H1 (cell line): ENCODE results near the gene MICALL2. TPM values are rescaled to one million over a fixed set of nuclear protein-coding genes. Genes with fewer than 3 reads are reported as not detected.

Experiments used
- CTCF ChIA-PET: fragments of 300-600 bp; sonication (Branson Sonifier 250); formaldehyde crosslinking; loops from one replicate; lab custom pipeline; 2021; ENCODE audit not compliant: partially characterized antibody; lab: Charles Lee
- POLR2A ChIA-PET: fragments of 300-600 bp; sonication (Branson Sonifier 250); formaldehyde crosslinking; loops from one replicate; lab custom pipeline; 2021; ENCODE audit warnings: inconsistent platforms; ENCODE audit not compliant: partially characterized antibody; lab: Charles Lee
- DNase-seq, 2 experiments: peaks; one replicate each; pipeline versions ENCODE4 v3.0.0 to v3.0.0-alpha.2; 2010 to 2022; ENCODE audit warnings: low spot score in 2 of 2, low read depth in 1 of 2, mixed read lengths in 1 of 2
- FAIRE-seq: peaks from 2 replicates; lab custom pipeline; 2011; peaks lifted over from hg19 to GRCh38; lab: Jason Lieb, UNC
- H2AFZ ChIP-seq: 2 replicates; pipeline ENCODE4 v1.8.1; 2012; ENCODE audit warnings: low read length, inconsistent platforms
- H2AK5ac ChIP-seq: 2 replicates; pipeline ENCODE4 v1.6.1; 2013; ENCODE audit warnings: low read depth, low read length
- H2BK120ac ChIP-seq: replicated peaks from 2 replicates; pipeline ENCODE3; 2013; ENCODE audit warnings: low read depth, low read length, inconsistent platforms
- H2BK12ac ChIP-seq: 2 replicates; pipeline ENCODE4 v1.6.1; 2013; ENCODE audit warnings: low read depth, low read length
- H2BK15ac ChIP-seq: 2 replicates; pipeline ENCODE4 v1.6.1; 2013; ENCODE audit warnings: low read length
- H2BK20ac ChIP-seq: 2 replicates; pipeline ENCODE4 v1.6.1; 2013; ENCODE audit warnings: low read length
- H2BK5ac ChIP-seq: 2 replicates; pipeline ENCODE4 v1.6.1; 2013; ENCODE audit warnings: low read depth, low read length
- H3K14ac ChIP-seq: 2 replicates; pipeline ENCODE4 v1.6.1; 2013; ENCODE audit warnings: inconsistent platforms; ENCODE audit not compliant: insufficient read length
- H3K18ac ChIP-seq: 2 replicates; pipeline ENCODE4 v1.6.1; 2013; ENCODE audit warnings: low read length; ENCODE audit errors: extremely low read depth
- H3K23ac ChIP-seq: 2 replicates; pipeline ENCODE4 v1.6.1; 2013; ENCODE audit warnings: inconsistent platforms; ENCODE audit not compliant: insufficient read length
- H3K23me2 ChIP-seq: 2 replicates; pipeline ENCODE4 v1.6.1; 2013; ENCODE audit warnings: low read depth, low read length
- H3K27ac ChIP-seq: 2 replicates; pipeline ENCODE4 v1.6.1; 2011; ENCODE audit warnings: low read depth, low read length, inconsistent platforms
- H3K27me3 ChIP-seq, 4 experiments: replicated peaks in 1 of 4; 1 replicate in 1 of 4; 2 replicates in 3 of 4; pipeline versions ENCODE4 v1.6.1 to v1.8.1; 2011 to 2013; ENCODE audit warnings: low read length in 3 of 4, mild to moderate bottlenecking in 3 of 4, inconsistent platforms in 2 of 4, mixed read lengths in 2 of 4, moderate library complexity in 1 of 4; ENCODE audit not compliant: control insufficient read depth in 3 of 4, insufficient read depth in 3 of 4; ENCODE audit errors: extremely low read depth in 1 of 4
- H3K36me3 ChIP-seq, 4 experiments: 2 replicates each; pipeline versions ENCODE4 v1.6.1 to v1.8.1; 2011 to 2013; ENCODE audit warnings: mild to moderate bottlenecking in 4 of 4, low read length in 3 of 4, moderate library complexity in 2 of 4, control low read depth in 1 of 4, inconsistent platforms in 1 of 4; ENCODE audit not compliant: insufficient read depth in 4 of 4, control insufficient read depth in 2 of 4
- H3K4ac ChIP-seq: replicated peaks from 2 replicates; pipeline ENCODE3; 2013; ENCODE audit warnings: low read length, low read depth, mixed read lengths, inconsistent platforms; ENCODE audit not compliant: insufficient read length
- H3K4me1 ChIP-seq, 4 experiments: replicated peaks in 1 of 4; 1 replicate in 1 of 4; 2 replicates in 3 of 4; pipeline versions ENCODE4 v1.6.1 to v1.8.1; 2011 to 2013; ENCODE audit warnings: low read length in 3 of 4, inconsistent platforms in 2 of 4, mixed read lengths in 1 of 4; ENCODE audit not compliant: insufficient read depth in 4 of 4, control insufficient read depth in 3 of 4
- H3K4me2 ChIP-seq, 2 experiments: 2 replicates each; pipeline versions ENCODE4 v1.6.1 to v1.8.1; 2011 to 2013; ENCODE audit warnings: low read depth in 2 of 2, low read length in 2 of 2, control low read depth in 1 of 2, inconsistent platforms in 1 of 2, mild to moderate bottlenecking in 1 of 2; ENCODE audit not compliant: insufficient read depth in 1 of 2
- H3K4me3 ChIP-seq, 4 experiments: fragments of 200-600, 300-600 bp in 1 of 4; sonication (generic), shearing (Covaris generic), sonication (Bioruptor Twin) in 1 of 4; 2 replicates each; pipeline versions ENCODE4 v1.5.1 to v1.8.1; 2011 to 2016; ENCODE audit warnings: low read length in 4 of 4, low read depth in 3 of 4, control low read depth in 2 of 4, inconsistent platforms in 2 of 4, mild to moderate bottlenecking in 2 of 4, mixed read lengths in 1 of 4, moderate library complexity in 1 of 4; ENCODE audit not compliant: insufficient read depth in 2 of 4; ENCODE audit errors: extremely low read depth in 1 of 4
- H3K56ac ChIP-seq: replicated peaks from 2 replicates; pipeline ENCODE3; 2013; ENCODE audit warnings: low read depth, mild to moderate bottlenecking, mixed read lengths, low read length, inconsistent platforms; ENCODE audit not compliant: insufficient read length
- H3K79me1 ChIP-seq: 2 replicates; pipeline ENCODE4 v1.6.1; 2013; ENCODE audit warnings: low read depth, low read length, control low read depth
- H3K79me2 ChIP-seq, 2 experiments: 2 replicates each; pipeline versions ENCODE4 v1.6.1 to v1.8.1; 2012 to 2013; ENCODE audit warnings: low read length in 2 of 2, mild to moderate bottlenecking in 2 of 2, inconsistent platforms in 1 of 2; ENCODE audit not compliant: insufficient read depth in 2 of 2, control insufficient read depth in 1 of 2
- H3K9ac ChIP-seq, 4 experiments: replicated peaks in 1 of 4; 1 replicate in 1 of 4; 2 replicates in 3 of 4; pipeline versions ENCODE4 v1.6.1 to v1.8.1; 2011 to 2013; ENCODE audit warnings: low read depth in 3 of 4, low read length in 3 of 4, control low read depth in 2 of 4, mild to moderate bottlenecking in 2 of 4, moderate library complexity in 2 of 4, inconsistent platforms in 1 of 4; ENCODE audit errors: extremely low read depth in 1 of 4
- H3K9me3 ChIP-seq, 2 experiments: 2 replicates each; pipeline versions ENCODE4 v1.6.1 to v1.8.1; 2012 to 2013; ENCODE audit warnings: mild to moderate bottlenecking in 2 of 2, moderate library complexity in 2 of 2, control low read depth in 1 of 2, inconsistent platforms in 1 of 2, low read depth in 1 of 2, low read length in 1 of 2, mixed read lengths in 1 of 2; ENCODE audit not compliant: insufficient read depth in 2 of 2
- H4K20me1 ChIP-seq, 2 experiments: replicated peaks in 1 of 2; 2 replicates each; pipeline versions ENCODE3 to v1.8.1; 2011 to 2013; ENCODE audit warnings: inconsistent platforms in 2 of 2, low read length in 2 of 2, mild to moderate bottlenecking in 1 of 2; ENCODE audit not compliant: insufficient read depth in 2 of 2, control insufficient read depth in 1 of 2
- H4K5ac ChIP-seq: 2 replicates; pipeline ENCODE4 v1.6.1; 2013; ENCODE audit warnings: low read length, low read depth, mixed read lengths, inconsistent platforms; ENCODE audit not compliant: insufficient read length
- H4K8ac ChIP-seq: 2 replicates; pipeline ENCODE4 v1.8.0; 2013; ENCODE audit warnings: mild to moderate bottlenecking, moderate library complexity, low read length, inconsistent platforms; ENCODE audit not compliant: insufficient read depth; ENCODE audit errors: extremely low read depth
- H4K91ac ChIP-seq: replicated peaks from 2 replicates; pipeline ENCODE3; 2013; ENCODE audit warnings: low read length, mixed read lengths, inconsistent platforms; ENCODE audit not compliant: insufficient read length
- GTF2F1 ChIP-seq: IDR thresholded peaks from 2 replicates; pipeline ENCODE4 v1.6.1; 2012; ENCODE audit warnings: low read depth, low read length, improper control_type of control experiment, borderline replicate concordance
- HDAC6 ChIP-seq: IDR thresholded peaks from one replicate; pipeline ENCODE4 v1.7.1; 2012; ENCODE audit warnings: low read depth, mild to moderate bottlenecking, inconsistent platforms, low read length, moderate library complexity
- KDM4A ChIP-seq: IDR thresholded peaks from one replicate; pipeline ENCODE4 v1.7.1; 2012; ENCODE audit warnings: low read depth, mild to moderate bottlenecking, moderate library complexity, low read length, inconsistent platforms; ENCODE audit not compliant: severe bottlenecking
- SP2 ChIP-seq: IDR thresholded peaks from 2 replicates; pipeline ENCODE4 v1.6.1; 2012; ENCODE audit warnings: mild to moderate bottlenecking, low read length, inconsistent platforms
- TAF7 ChIP-seq: optimal IDR thresholded peaks from 2 replicates; pipeline ENCODE3; 2011; ENCODE audit warnings: low read depth, mild to moderate bottlenecking, inconsistent platforms, low read length, moderate library complexity, borderline replicate concordance
- TEAD4 ChIP-seq: IDR thresholded peaks from 2 replicates; pipeline ENCODE4 v1.6.1; 2012; ENCODE audit warnings: low read depth, low read length, inconsistent platforms, mixed read lengths
- WGBS, 2 experiments: shearing (Covaris generic) in 1 of 2; methylation state at CpG; one replicate each; pipeline versions ENCODE4 v1.1.6 to v1.1.7; 2013 to 2015; ENCODE audit warnings: low lambda C conversion rate in 2 of 2, mixed read lengths in 2 of 2, inconsistent platforms in 1 of 2, low coverage in 1 of 2, missing lambda C conversion rate in 1 of 2; ENCODE audit not compliant: insufficient replicate concordance in 2 of 2, insufficient coverage in 1 of 2, insufficient read length in 1 of 2; ENCODE audit errors: extremely low coverage in 1 of 2, missing lambda C conversion rate in 1 of 2; 5-methylcytosine and 5-hydroxymethylcytosine counted together
- polyA plus RNA-seq, 7 experiments: library from polyadenylated mRNA; depleted of rRNA in 3 of 7; stranded (reverse) in 5 of 7; unstranded in 2 of 7; fragments of >200 nt in 5 of 7; fragments of 200-250 nt in 2 of 7; gene quantifications; 1 replicate in 5 of 7; 2 replicates in 1 of 7; 4 replicates in 1 of 7; pipeline versions ENCODE4 v1.2.1 to v1.2.3, GENCODE V29; 2011 to 2013; ENCODE audit warnings: missing spikeins in 2 of 7, mixed read lengths in 2 of 7
- total RNA-seq: library from RNA; stranded (reverse); fragmentation: NEBNext Ultra II Directional; extraction: Animal tissue kit (Norgen Biotek cat#: 25700); gene quantifications from 2 replicates; pipeline ENCODE4 v1.2.1, GENCODE V29; 2021

MICALL2 gene
- total and polyA plus RNA-seq, 2 of the 8 experiments (the other 6 are each of a cell fraction or from before 2014, with no cell fraction given) = 5.3 to 8.5 TPM

DNA sequence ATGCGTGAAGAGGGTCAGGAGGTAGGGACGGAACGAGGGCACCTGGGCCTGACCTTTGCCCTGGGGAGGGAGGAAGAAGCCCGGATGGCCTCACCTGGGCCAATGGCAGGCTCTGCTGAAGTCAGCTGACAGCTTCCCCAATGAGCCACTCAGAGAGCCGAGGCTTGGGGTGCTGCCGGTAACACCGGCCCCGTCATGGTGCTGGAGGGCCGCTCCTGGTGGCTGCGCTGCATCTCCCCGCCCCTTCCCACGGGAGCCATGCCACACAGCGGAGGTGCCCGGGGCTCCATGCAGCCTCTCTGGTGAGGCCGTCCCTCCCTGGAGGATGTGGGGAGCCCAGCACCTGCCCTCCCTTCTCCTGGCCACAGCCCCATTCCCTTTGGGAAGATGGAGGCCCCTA lies 17.6 kb upstream of the MICALL2 start:
- DNase-seq = no peak
- no peaks in the 10 kb centered on the region for H3K79me2 ChIP-seq
- no peak overlapping the region for H3K9ac ChIP-seq
- H2BK120ac ChIP-seq = no peak overlapping the region
- no peak overlapping the region for H4K5ac ChIP-seq
- 90% methylated on average over 8 of the region's 15 CpGs; no CpG with 5 or more reads in 1 of the 2 experiments for WGBS, 2 experiments
- no peaks in the 10 kb centered on the region; the same call in 1 of the 2 replicates for H3K79me1 ChIP-seq
- H3K36me3 ChIP-seq = peaks cover 13 to 77% (median 29%) of the 10 kb centered on the region in 4 experiments
- H3K9me3 ChIP-seq = no peaks in the 10 kb centered on the region
- no peak for FAIRE-seq
- no peak overlapping the region for H4K91ac ChIP-seq
- no peak overlapping the region for H3K14ac ChIP-seq
- H2BK5ac ChIP-seq = no peak overlapping the region
- no peak for TF ChIP-seq SP2
- TF ChIP-seq TEAD4 = no peak
- no peak for TF ChIP-seq TAF7
- no peak for TF ChIP-seq KDM4A
- no peak for TF ChIP-seq HDAC6
- TF ChIP-seq GTF2F1 = no peak
- TF ChIP-seq, all 59 proteins: peak for 0
- Histone ChIP-seq H2BK12ac (no peak overlapping the region), H3K23me2 (no peaks in the 10 kb centered on the region), H2BK20ac (no peak overlapping the region), H3K4me2 (no peak overlapping the region), H3K4ac (no peak overlapping the region), H4K8ac (no peak overlapping the region), H3K23ac (no peak overlapping the region), H3K4me3 (no peak overlapping the region), H4K20me1 (peaks cover 0 to 25% of the 10 kb centered on the region in 2 experiments), H2BK15ac (no peak overlapping the region), H3K27ac (no peak overlapping the region), H3K18ac (no peak overlapping the region), H2AFZ (no peak overlapping the region), H3K56ac (no peak overlapping the region), H3K27me3 (no peaks in the 10 kb centered on the region), H2AK5ac (no peak overlapping the region), H3K4me1 (no peaks in the 10 kb centered on the region; a peak in 1 of 7 replicates)
- ChIA-PET POLR2A (interaction anchor here (1.2 to 7.4 kb wide), 2 partner anchors 13 to 20 kb away, joined by 3 to 43 read pairs; no protein-coding TSS in a partner anchor), CTCF (interaction anchor here (1.0 kb wide), 1 partner anchor 15 kb away, joined by 3 read pairs; no protein-coding TSS in a partner anchor)
